ENCODE measurements around the gene WDR45B. TPM values are rescaled to one million over a fixed set of nuclear protein-coding genes. Genes with fewer than 3 reads are reported as not detected.

WDR45B gene
- polyA plus RNA-seq, 4 donors: 86.2 to 104 (median 96.5) TPM

DNA sequence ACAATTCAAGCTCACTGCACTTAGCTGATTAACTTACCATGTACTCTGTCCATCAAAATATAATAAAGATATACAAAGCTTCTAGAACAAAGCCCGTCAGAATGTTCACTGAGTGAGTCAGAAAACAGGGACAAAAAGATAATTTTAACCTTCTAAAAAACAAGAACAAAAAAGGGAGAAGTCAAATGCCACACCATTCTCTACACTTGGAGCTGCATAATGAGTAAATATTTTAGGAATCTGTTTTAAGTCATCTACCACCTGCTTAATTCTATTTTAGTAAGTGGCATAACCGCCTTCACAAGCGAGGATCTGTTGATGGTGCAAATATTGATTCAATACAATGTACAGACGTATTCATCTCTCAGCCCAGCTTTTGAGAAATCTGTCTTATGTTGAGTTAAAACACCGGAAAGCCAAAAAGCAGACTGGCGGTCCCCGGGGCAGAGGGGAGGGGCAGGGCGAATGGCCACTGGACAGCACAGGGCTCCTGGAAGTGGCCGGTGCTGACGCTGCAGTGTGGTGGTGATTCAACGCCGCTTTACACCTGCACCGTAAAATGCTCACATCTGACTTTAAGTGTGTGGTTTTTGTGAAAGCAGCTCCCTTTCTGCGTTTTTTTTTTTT, 30.1 kb upstream of the WDR45B start:
- DNase-seq (ENCODE audit: low read depth in 4 of 4, low spot score in 3 of 4): no peak

- DNase-seq (ENCODE audit: low read depth in 4 of 4, low spot score in 3 of 4): no peak
Observed at GRCh38 chr17:82677353-82677925, 29.2 kb upstream of the WDR45B start.

DNA sequence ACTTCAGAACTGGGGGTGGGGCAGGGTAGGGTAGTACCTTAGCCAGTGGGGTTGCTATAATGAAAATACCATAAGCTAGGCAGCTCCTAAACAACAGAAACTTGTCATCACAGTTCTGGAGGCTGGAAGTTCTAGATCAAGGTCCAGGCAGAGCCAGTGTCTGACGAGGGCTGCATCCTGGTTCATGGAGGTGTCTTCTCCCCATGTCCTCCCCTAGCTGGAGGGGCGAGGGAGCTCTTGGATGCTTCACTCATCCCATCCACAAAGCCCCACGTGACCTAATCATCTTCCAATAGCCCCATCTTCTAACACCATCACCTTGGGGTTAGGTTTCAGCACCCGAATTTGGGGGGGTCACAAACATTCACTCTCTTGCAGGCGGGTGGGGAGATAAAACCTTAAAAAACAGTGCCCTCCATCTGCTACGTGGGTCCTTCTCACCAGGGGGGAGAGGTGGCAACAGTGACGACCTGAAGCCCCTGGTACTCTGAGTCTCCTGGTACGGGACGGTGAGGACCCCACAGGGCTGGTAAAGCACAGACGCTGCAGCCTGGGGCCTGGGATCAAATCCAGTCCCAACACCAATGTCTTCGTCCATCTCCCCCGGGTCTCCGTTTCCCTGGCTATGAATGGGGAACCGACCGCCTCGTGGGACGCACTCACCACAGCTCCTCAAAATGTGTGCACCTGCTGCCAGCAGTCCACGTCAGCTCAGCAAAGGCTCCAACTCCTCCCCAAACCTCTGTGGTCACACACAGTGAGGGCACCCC, 27.4 kb upstream of the WDR45B start:
- no peak for DNase-seq (ENCODE audit: low read depth in 4 of 4, low spot score in 3 of 4)

DNA sequence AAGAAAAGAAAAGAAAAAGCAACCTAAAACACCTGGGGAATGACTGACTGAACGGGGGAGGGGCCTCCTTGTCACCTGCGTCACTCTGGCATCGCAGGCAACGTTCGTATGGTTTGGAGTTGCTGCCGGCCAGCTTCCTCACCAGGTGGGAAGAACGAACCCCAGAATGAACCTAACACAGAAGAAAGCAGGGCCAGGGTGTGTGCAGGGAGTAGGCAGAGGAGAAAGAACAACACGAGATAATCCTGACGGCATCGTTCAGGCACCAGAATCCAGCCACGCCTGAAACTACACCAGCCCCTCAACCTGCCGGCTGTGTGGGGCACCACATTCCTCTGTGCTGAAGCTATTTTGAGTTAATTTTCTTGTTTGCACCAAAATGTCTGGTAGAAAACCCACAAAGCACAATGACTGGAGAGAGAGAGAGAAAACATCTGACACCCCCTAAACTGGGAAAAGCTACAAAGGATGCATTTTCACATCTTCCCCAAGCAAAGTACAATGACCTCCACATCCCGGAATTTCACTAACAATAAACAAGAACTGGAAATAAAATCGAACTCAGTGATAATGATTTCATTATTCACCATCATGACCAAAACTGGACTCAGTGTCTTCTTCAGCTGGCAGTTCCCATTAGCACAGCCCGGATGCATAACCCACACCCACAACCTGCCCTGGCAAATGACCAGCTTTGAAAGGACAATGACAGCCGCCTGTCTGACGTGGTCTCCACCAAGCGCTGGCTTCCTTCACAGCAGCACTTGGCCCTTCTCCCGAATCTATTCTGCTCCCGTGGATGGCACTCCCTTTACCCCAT, 26.6 kb upstream of the WDR45B start:
- DNase-seq (ENCODE audit: low read depth in 4 of 4, low spot score in 3 of 4): no peak

DNA sequence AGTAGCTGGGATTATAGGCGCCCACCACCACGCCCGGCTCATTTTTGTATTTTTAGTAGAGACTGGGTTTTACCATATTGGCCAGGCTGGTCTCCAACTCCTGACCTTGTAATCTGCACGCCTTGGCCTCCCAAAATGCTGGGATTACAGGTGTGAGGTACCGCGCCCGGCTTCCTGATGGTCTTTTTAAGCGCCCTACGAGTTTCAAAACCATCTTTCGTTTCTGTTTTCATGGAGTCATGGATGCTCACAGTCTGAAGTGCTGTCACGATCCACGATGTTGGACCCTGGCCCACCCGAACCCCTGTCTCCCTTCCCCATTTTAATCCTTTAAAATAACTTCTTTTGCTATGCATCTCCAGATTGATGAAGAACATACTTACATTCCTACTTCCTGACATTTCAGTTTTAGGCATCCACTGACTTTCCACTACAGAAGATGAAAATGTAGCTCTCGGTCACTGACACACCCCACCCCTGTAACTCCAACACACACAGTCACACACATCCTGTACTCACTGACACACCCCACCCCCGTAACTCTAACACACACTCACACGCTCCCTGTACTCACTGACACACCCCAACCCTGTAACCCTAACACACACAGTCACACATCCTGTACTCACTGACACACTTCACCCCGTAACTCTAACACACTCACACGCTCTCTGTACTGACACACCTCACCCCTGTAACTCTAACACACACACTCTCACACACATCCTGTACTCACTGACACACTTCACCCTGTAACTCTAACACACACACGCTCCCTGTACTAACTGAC, 22.6 kb upstream of the WDR45B start:
- no peak for DNase-seq (ENCODE audit: low read depth in 4 of 4, low spot score in 3 of 4)

GRCh38 chr17:82668631-82669099, 20.4 kb upstream of the WDR45B start:
- DNase-seq (ENCODE audit: low read depth in 4 of 4, low spot score in 3 of 4): no peak

- no peak for DNase-seq (ENCODE audit: low read depth in 4 of 4, low spot score in 3 of 4)
Observed at GRCh38 chr17:82668024-82668630, 19.9 kb upstream of the WDR45B start.

- DNase-seq (ENCODE audit: low read depth in 4 of 4, low spot score in 3 of 4): no peak
Observed at GRCh38 chr17:82667668-82668000, 19.4 kb upstream of the WDR45B start.

DNA sequence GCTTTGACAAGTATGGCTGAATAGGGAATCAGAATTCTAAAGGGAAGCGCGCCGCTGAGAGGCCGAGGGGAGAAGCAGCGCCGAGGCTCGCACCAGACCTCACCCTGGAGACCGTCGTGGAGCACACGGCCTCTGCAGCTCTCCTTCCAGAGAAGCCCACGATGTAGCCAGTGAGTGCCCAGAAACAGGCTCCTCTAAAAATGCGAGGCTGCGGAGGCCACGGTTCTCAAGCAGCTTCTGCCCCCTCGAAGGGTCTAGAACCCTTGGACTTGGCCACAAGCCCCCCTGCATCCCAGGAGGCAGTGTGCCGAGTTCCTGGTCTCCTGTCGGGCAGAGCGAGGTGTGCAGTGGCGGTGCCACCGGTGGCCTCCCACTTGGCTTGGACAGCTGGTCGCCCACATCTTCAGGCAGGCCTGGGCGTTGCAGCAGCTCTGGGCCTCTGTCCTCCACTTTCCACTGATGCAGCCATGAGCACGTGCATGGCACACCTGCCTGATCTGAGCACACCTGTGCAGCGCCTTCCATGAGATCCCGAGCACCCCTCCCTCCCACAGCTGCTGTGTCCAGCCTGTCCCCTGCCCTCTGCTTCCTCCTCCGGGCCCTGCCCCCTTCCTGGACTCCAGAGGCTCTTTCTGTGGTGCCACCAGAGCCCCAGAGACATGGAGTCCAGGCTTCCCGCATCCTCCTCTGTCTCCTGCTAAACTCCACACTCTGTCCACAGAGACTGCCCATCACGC, 18.9 kb upstream of the WDR45B start:
- no peak for DNase-seq (ENCODE audit: low read depth in 4 of 4, low spot score in 3 of 4)

DNA sequence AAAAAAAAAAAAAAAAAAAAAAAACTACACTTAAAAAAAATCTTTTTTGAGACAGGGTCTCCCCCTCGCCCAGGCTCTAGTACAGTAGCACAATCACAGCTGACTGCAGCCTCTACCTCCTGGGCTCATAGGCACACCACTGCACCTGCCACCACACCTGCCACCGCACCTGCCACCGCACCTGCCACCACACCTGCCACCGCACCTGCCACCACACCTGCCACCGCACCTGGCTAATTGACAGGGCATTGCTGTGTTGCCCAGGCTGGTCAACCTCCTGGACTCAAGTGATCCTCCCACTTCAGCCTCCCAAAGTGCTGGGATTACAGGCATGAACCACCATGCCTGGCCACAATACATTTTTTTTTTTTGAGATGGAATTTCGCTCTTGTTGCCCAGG, 17.6 kb upstream of the WDR45B start:
- no peak for DNase-seq (ENCODE audit: low read depth in 4 of 4, low spot score in 3 of 4)

GRCh38 chr17:82665217-82665616, 17.0 kb upstream of the WDR45B start:
- DNase-seq (ENCODE audit: low read depth in 4 of 4, low spot score in 3 of 4): no peak

- no peak for DNase-seq (ENCODE audit: low read depth in 4 of 4, low spot score in 3 of 4)
Observed at GRCh38 chr17:82664701-82665182, 16.5 kb upstream of the WDR45B start.

DNA sequence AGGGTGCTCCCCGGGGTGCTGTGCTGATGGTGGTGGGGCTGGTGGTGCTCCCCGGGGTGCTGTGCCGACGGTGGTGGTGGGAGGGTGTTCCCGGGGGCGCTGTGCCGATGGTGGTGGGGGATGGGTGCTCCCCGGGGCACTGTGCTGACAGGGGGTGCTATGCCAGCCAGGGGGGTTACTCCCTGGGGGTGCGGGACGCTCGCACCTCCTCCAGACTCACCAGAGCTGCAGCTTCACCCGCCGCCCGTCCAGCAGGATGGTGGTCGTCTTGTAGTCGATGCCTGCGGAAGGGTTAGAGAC, 16.0 kb upstream of the WDR45B start:
- DNase-seq (ENCODE audit: low read depth in 4 of 4, low spot score in 3 of 4): no peak

DNA sequence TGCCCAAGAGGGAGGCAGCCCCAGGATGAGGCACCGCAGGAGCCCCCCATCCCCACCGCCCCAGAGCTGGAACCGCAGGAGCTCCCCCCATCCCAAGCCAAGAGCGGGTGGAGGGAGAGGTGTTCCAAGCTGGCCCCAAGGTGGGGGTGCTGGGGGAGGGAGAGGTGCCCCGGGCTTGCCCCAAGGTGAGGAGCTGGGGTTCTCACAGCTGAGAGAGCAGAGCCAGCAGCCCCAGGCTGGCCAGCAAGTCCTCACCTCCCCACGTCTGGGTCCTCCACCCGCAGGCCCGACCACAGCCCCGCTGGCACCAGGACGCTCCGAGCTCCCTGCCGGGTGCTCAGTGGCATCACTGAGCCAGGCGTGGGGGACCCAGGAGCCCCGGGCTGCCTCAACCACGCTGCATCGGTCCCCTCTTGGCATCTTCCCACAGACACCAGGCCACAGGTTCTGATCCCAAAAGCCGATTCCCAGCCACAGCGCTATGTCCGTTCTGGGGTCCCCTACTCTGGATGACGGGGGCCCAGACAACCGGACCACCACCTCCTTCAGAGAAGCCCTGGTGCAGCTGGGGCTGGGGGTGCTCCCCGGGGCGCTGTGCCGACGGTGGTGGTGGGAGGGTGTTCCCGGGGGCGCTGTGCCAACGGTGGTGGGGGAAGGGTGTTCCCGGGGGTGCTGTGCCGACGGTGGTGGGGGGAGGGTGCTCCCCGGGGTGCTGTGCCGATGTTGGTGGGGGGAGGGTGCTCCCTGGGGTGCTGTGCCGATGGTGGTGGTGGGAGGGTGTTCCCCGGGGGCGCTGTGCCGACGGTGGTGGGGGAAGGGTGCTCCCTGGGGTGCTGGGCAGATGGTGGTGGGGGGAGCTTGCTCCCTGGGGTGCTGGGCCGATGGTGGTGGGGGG, 15.4 kb upstream of the WDR45B start:
- no peak for DNase-seq (ENCODE audit: low read depth in 4 of 4, low spot score in 3 of 4)

DNA sequence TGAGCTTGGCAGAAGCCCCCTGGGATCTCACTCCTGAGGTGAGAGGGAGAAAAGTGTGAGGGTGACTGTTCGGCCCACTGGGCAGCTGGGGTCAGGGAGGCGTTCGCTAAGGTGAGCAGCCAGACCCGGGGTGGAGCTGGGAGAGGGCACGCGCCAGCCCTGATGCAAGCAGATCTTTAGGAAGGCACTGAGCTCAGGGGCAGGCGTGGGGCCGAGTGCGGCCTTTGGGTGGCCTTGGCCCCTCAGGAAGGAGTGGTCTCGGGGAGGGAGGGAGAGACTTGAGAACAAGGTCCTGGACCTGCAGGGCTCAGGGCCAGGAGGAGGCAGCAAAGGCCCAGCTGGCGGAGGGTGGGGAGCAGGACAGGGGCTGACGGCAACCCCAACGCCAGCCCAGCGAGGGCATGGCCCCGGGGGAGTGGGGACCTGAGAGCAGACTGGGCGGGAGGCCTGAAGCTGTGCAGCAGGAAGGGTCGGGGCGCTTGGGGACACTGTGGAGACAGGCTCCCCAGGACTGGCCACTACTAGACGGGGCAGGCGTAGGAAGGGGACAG, 14.5 kb upstream of the WDR45B start:
- DNase-seq (ENCODE audit: low read depth in 4 of 4, low spot score in 3 of 4): no peak

DNA sequence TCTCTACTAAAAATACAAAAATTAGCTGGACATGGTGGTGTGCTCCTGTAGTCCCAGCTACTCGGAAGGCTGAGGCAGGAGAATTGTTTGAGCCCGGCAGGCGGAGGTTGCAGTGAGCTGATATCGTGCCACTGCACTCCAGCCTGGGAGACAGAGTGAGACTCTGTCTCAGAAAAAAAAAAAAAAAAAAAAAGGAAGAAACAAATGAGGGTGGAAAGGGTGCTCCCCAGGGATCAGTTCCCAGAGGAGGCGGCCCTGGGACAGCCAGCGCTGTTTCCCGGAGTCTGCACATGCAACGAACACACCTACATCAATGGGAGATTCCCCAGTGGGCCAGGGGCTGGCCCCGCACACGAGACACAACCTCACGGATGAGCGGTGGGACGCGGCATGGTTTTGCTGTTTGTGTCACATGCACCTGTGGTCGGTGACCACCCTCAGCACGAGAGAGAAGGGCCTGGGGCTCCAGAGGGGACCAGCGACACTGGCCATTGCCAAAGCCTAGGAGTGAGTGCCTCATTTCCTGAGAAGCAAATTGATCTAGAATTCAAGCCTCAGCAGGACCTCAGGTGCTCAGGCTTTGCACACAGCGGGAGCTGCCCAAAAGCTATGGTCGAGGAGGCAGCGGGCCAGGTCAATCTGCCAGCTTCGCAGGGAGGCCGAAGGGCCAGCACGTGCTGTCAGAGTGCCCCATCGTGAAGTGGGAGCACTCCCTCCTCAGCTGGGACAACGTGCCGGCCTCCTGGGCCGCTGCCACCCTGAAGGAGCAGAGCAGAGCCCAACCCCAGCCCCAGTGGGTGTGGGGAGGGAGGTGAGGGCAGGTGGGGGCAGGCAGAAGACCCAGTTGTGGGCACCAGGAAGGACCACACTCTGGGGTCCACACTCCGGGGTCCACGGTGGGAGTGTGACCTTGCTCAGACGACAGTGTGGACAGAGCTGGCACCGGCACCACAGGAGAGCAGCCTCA, 13.8 kb upstream of the WDR45B start:
- DNase-seq (ENCODE audit: low read depth in 4 of 4, low spot score in 3 of 4): no peak

DNA sequence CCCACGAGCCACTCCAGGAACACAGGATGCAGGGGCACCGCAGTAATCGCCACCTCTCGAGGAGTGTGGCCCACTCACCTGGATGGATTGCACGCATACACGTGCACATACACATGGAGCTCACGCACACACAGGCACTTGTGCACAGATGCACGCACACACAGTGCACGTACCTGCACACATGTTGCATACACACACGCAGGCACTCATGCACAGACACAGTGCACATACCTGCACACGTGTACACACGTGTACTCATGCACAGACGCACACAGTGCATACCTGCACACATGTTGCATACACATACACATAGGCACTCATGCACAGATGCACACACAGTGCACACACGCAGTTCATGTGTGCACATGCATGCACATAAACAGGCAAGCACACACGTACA, 11.6 kb upstream of the WDR45B start:
- DNase-seq (ENCODE audit: low read depth in 4 of 4, low spot score in 3 of 4): no peak

Measured in left renal pelvis (tissue), 4 donors.